8988T (cell line): ENCODE results near the gene TLK2.
"Not testable (repeated sequence)": the region's sequence is repeated elsewhere in the genome, so short reads cannot be mapped to it uniquely, and the experiment has no call there.

Source experiments
- DNase-seq: peaks from one replicate; pipeline ENCODE4 v3.0.0; 2011

TLK2 gene

GRCh38 chr17:62493049-62493655 is 14.5 kb downstream of the TLK2 start:
- DNase-seq: not testable (repeated sequence)

- DNase-seq: not testable (repeated sequence)
Observed at GRCh38 chr17:62494073-62494472, 15.4 kb downstream of the TLK2 start.

- not testable (repeated sequence) for DNase-seq
Observed at GRCh38 chr17:62496344-62496743, 17.7 kb downstream of the TLK2 start.

GRCh38 chr17:62498796-62499195 is 20.2 kb downstream of the TLK2 start:
- not testable (repeated sequence) for DNase-seq

- not testable (repeated sequence) for DNase-seq
Observed at GRCh38 chr17:62500463-62500862, 21.8 kb downstream of the TLK2 start.

GRCh38 chr17:62504857-62505256 is 26.2 kb downstream of the TLK2 start:
- DNase-seq: not testable (repeated sequence)

GRCh38 chr17:62507191-62507836 is 28.7 kb downstream of the TLK2 start:
- not testable (repeated sequence) for DNase-seq

GRCh38 chr17:62510247-62510819 is 31.7 kb downstream of the TLK2 start:
- not testable (repeated sequence) for DNase-seq

- not testable (repeated sequence) for DNase-seq
Observed at GRCh38 chr17:62511014-62511413, 32.4 kb downstream of the TLK2 start.

GRCh38 chr17:62516376-62516775 is 37.8 kb downstream of the TLK2 start:
- DNase-seq: not testable (repeated sequence)

- not testable (repeated sequence) for DNase-seq
Observed at GRCh38 chr17:62521295-62521694, 42.7 kb downstream of the TLK2 start.

- DNase-seq: not testable (repeated sequence)
Observed at GRCh38 chr17:62524077-62524476, 45.5 kb downstream of the TLK2 start.

- DNase-seq: not testable (repeated sequence)
Observed at GRCh38 chr17:62525317-62525716, 46.7 kb downstream of the TLK2 start.

- not testable (repeated sequence) for DNase-seq
Observed at GRCh38 chr17:62530936-62531335, 52.3 kb downstream of the TLK2 start.

GRCh38 chr17:62536557-62536956 is 57.9 kb downstream of the TLK2 start:
- not testable (repeated sequence) for DNase-seq

- DNase-seq: not testable (repeated sequence)
Observed at GRCh38 chr17:62541073-62541472, 62.4 kb downstream of the TLK2 start.

- not testable (repeated sequence) for DNase-seq
Observed at GRCh38 chr17:62543278-62543775, 64.7 kb downstream of the TLK2 start.

GRCh38 chr17:62546066-62546465 is 67.4 kb downstream of the TLK2 start:
- not testable (repeated sequence) for DNase-seq

GRCh38 chr17:62552851-62553659 is 74.4 kb downstream of the TLK2 start:
- not testable (repeated sequence) for DNase-seq

GRCh38 chr17:62557532-62557931 is 78.9 kb downstream of the TLK2 start:
- DNase-seq: not testable (repeated sequence)

GRCh38 chr17:62558941-62559340 is 80.3 kb downstream of the TLK2 start:
- DNase-seq: not testable (repeated sequence)

- DNase-seq: not testable (repeated sequence)
Observed at GRCh38 chr17:62560971-62561370, 82.3 kb downstream of the TLK2 start.

GRCh38 chr17:62562656-62563055 is 84.0 kb downstream of the TLK2 start:
- no peak for DNase-seq
